Cardiac muscle cell (in vitro differentiated cells and primary cell): ENCODE measurements around the gene OPHN1. TPM values are rescaled to one million over a fixed set of nuclear protein-coding genes. Genes with fewer than 3 reads are reported as not detected.
"Not testable (repeated sequence)": the region's sequence is repeated elsewhere in the genome, so short reads cannot be mapped to it uniquely, and the experiment has no call there.

Source experiments
- DNase-seq, 2 donors: peaks; one replicate each; pipeline versions ENCODE4 v3.0.0 to v3.0.0-alpha.2; 2010 to 2017; ENCODE audit warnings: low read depth in 1 of 2, low spot score in 1 of 2
- H3K27ac ChIP-seq: fragments of 200-600 bp; sonication (generic); 2 replicates; pipeline ENCODE4 v1.5.1; 2016
- H3K27me3 ChIP-seq: fragments of 200-600 bp; sonication (generic); 2 replicates; pipeline ENCODE4 v1.6.0; 2016; ENCODE audit warnings: control low read depth
- H3K36me3 ChIP-seq: fragments of 200-600 bp; sonication (generic); 2 replicates; pipeline ENCODE4 v1.5.1; 2016; ENCODE audit warnings: control low read depth
- H3K4me1 ChIP-seq: fragments of 200-600 bp; sonication (generic); 2 replicates; pipeline ENCODE4 v1.8.1; 2017; ENCODE audit warnings: low read depth, mild to moderate bottlenecking, mixed run types
- H3K4me3 ChIP-seq: fragments of 200-600 bp; sonication (generic); 2 replicates; pipeline ENCODE4 v1.5.1; 2016; ENCODE audit warnings: mild to moderate bottlenecking
- H3K9me3 ChIP-seq: fragments of 200-600 bp; sonication (generic); 2 replicates; pipeline ENCODE4 v1.5.1; 2017; ENCODE audit warnings: low read depth, mild to moderate bottlenecking, control low read depth
- polyA plus RNA-seq: library from polyadenylated mRNA; unstranded; fragments of >200 nt; fragmentation: Nextera tagmentation; extraction: Ambion mirVana; gene quantifications from 2 replicates; pipeline ENCODE4 v1.2.1, GENCODE V29; 2016
- total RNA-seq: library from RNA; depleted of rRNA; stranded (reverse); fragments of >200 nt; gene quantifications from 2 replicates; pipeline ENCODE4 v1.2.3, GENCODE V29; 2016
- TF ChIP-seq, protein P1 (sequence below): IDR thresholded peaks from 2 replicates; pipeline ENCODE4 v1.5.1; 2012; ENCODE audit warnings: low read depth, mild to moderate bottlenecking, low read length

The OPHN1 gene
- total and polyA plus RNA-seq, 2 experiments from 2014 or later = 2.4 to 4.7 TPM

DNA sequence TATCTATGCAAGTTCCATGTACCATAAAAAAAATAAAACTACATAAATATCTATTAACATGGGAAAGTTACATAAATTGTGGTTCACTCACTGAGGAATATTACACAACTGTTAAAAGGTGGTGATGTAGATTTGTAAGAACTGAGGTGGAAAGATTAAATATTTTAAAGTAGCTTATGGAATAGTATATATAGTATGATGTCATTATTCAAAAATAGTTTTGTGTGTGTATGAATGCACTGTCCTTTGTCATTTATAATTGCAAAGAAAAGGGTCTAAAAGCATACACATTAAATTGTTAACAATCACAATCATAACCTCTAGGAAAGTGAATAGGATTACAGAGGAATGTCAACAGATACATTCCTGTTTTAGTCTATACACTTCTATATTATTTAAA, 355.9 kb downstream of the OPHN1 start:
- Histone ChIP-seq H3K36me3 (no peaks in the 10 kb centered on the region), H3K4me3 (no peak overlapping the region), H3K9me3 (no peaks in the 10 kb centered on the region), H3K27ac (no peak overlapping the region), H3K4me1 (no peaks in the 10 kb centered on the region), H3K27me3 (no peaks in the 10 kb centered on the region)
- DNase-seq = no peak
- TF ChIP-seq, protein P1, sequence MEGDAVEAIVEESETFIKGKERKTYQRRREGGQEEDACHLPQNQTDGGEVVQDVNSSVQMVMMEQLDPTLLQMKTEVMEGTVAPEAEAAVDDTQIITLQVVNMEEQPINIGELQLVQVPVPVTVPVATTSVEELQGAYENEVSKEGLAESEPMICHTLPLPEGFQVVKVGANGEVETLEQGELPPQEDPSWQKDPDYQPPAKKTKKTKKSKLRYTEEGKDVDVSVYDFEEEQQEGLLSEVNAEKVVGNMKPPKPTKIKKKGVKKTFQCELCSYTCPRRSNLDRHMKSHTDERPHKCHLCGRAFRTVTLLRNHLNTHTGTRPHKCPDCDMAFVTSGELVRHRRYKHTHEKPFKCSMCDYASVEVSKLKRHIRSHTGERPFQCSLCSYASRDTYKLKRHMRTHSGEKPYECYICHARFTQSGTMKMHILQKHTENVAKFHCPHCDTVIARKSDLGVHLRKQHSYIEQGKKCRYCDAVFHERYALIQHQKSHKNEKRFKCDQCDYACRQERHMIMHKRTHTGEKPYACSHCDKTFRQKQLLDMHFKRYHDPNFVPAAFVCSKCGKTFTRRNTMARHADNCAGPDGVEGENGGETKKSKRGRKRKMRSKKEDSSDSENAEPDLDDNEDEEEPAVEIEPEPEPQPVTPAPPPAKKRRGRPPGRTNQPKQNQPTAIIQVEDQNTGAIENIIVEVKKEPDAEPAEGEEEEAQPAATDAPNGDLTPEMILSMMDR = no peak

DNA sequence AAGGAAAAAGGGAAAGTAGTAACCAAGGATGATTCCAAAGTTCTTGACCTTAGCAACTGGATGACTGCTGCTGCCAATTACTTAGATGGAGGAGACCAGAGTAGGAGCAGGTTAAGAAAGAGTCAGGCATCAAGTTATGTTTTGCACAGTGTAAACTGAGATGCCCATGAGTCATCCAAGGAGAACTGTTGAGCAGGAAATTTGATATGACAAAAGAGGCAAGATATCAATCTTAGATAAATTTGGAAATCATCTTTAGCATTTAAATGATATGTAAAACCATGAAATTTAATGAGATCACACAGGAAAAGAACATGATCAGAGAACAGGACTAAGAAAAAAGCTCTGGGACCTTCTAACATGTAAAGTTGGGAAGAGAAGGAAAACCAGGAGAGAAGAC, 361.3 kb downstream of the OPHN1 start:
- Histone ChIP-seq H3K4me1 (no peaks in the 10 kb centered on the region), H3K27me3 (no peaks in the 10 kb centered on the region), H3K9me3 (no peaks in the 10 kb centered on the region), H3K36me3 (no peaks in the 10 kb centered on the region), H3K27ac (no peak overlapping the region), H3K4me3 (no peak overlapping the region)
- TF ChIP-seq, protein P1 = no peak
- peak in 1 of 2 donors; percentile 0 for DNase-seq

- not testable (repeated sequence) for H3K27ac ChIP-seq, H3K4me1 ChIP-seq, H3K27me3 ChIP-seq, H3K36me3 ChIP-seq, DNase-seq, H3K9me3 ChIP-seq, H3K4me3 ChIP-seq
These were observed 363.2 kb downstream of the OPHN1 start for GRCh38 chrX:68070119-68070518.

DNA sequence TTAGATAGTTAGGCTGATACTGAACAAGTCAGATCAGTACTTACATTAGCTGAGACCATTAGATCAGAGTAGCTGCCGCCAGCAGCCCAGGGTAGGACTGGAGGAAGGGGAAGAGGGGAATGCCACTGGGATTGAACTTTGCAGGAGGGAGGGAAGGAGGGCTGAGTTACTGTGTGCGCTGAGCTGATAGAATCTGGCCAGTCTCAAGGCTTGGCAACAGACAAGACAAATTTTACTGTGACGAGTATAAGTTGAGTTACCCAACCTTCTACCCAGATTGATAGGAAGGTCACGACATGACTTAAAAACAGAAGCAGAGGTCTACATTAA, 372.1 kb downstream of the OPHN1 start:
- TF ChIP-seq, protein P1 = no peak
- no peaks in the 10 kb centered on the region for H3K9me3 ChIP-seq
- DNase-seq = peak in 1 of 2 donors; percentile 1
- no peaks in the 10 kb centered on the region for H3K27me3 ChIP-seq
- H3K36me3 ChIP-seq = no peaks in the 10 kb centered on the region
- no peak overlapping the region for H3K4me3 ChIP-seq
- H3K4me1 ChIP-seq = no peaks in the 10 kb centered on the region
- no peak overlapping the region for H3K27ac ChIP-seq

DNA sequence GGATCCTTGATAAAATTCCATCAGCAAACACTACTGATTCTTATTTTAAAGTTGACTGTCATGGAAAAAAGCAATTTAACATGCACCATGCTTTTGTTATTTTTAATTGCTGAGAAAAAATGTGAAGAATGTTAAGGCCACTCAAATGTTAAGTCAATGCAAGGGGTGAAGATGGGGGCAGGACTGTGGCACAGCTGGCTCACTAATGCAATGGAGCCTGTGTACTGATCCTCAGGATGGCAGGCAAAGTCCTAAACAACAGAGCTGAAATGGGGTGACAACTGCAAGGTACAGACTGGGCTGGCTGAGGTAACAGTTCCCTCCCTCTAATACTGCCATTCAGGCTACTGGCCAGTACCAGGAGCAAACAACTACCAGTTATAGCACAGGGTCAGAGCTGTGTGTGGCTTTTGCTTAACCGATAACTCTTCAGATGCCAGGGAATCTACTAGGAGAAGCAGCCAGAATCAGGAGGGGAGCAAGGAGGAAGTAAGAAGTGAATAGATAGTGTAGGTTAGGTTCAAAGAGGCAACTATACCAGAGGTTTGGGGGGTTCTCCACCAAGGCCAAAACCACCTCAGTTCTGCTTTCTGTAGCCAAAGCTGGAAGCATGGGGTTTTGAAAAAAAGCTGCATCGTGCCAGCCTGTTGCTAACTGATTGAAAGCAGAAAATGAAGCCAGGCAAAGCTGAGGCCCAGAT, 372.6 kb downstream of the OPHN1 start:
- TF ChIP-seq, protein P1 = no peak
- Histone ChIP-seq H3K27me3 (no peaks in the 10 kb centered on the region), H3K9me3 (no peaks in the 10 kb centered on the region), H3K4me3 (no peak overlapping the region), H3K36me3 (no peaks in the 10 kb centered on the region), H3K4me1 (no peaks in the 10 kb centered on the region), H3K27ac (no peak overlapping the region)
- DNase-seq = no peak

DNA sequence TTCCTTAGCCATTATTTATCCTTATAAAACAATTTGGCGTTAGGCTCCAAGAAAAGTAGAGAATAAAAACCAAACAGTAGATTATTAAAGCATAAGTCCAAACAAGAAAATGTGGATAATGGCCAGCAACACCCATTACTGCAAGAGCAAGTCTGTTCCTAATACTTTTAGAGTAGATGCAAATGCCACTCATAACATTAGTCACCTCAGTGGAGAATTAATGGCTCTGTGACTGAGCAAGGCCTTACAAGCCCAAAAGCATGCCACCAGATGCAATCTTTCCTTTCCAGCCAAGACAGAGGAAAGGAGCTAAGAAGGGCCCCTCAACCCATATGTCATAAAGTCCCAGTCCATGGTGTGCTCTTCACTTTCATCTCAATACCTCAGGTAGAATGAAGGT, 373.8 kb downstream of the OPHN1 start:
- DNase-seq = no peak
- Histone ChIP-seq H3K4me1 (no peaks in the 10 kb centered on the region), H3K27ac (no peak overlapping the region), H3K27me3 (no peaks in the 10 kb centered on the region), H3K36me3 (no peaks in the 10 kb centered on the region), H3K4me3 (no peak overlapping the region), H3K9me3 (no peaks in the 10 kb centered on the region)
- TF ChIP-seq, protein P1 = no peak
